Activated CD4-positive, CD25-positive, alpha-beta regulatory T cell treated with anti-CD3 and anti-CD28 coated beads, Interleukin-2, amount 50 U/mL, for 72 hours (primary cell): Measurements from ENCODE around the gene KCNQ1OT1.

Experiments used
- DNase-seq: peaks from one replicate; pipeline ENCODE4 v3.0.0; 2021

The KCNQ1OT1 gene

DNA sequence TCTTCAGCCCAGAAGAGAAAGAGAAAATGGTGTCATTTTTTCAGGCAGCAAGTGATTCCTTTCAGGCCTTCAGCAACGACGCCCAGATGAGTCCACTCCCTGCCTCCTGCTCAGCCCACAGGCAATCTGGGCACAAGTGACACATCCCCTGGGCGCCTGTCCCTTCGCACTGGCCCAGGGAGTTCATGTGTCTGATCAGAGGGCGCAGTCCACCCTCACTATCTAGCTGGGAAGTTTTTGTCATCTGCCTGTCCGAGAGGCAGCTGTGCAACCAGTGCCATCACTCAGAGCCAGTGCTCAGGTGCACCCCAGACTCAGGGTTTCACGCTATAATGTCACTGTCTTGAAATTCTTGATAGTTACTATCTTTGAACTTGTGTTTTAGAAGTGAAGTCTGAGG lies 1.4 kb upstream of the KCNQ1OT1 start:
- no peak for DNase-seq

DNA sequence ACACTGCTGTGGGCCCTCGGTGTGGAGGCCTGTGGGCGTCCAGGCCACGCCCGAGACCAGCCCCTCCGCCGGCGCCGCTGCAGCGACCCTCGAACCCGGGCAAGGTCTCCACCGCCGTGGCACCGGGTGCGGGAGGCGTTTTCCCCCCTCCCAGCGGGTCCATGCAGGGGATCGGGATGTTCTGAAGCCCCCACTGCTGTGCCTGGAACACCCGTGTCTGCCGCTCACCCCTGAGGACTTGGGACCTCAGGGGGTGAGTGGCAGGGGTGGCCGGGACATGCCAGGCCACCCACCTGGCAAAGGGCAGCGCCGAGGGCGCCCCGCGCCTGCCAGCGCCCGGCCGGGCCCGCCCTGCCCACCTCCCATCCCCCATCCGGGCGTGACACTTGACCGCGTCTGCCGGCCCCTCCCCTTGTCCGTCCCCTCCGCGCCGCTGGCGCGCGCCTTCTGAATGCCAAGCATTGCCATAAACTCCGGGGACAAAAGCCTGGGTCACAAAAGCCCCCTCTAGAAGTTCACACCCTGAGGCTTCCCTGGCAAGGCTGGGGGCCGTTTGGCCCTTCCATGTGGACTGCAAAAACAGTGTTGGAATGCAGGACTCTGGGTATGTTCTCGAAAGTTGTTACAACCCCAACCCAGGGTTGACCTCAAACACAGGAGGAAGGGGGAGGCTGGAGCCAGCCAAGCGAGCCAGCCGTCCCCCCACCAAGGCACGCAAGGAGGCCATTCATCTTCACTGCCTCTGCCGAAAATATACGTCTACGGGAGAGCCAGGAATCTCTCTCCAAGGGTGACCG lies 819 bp upstream of the KCNQ1OT1 start:
- peak; percentile 50 for DNase-seq

DNA sequence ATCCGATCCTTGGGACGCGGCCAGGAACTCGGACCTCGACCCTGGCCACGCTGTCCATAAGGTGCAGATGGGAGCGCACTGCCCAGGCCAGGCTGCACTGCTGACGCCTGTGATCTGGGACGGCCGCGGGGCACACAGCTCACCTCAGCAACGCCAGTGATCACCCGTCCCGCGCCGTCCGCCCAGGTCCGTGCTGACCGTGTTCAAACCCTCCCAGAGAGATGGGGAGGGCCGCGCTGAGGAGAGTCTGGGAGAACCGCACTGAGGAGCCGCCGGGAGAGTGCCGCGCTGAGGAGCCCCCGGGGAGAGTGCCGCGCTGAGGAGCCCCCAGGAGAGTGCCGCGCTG lies 636 bp downstream of the KCNQ1OT1 start:
- DNase-seq, result no peak

DNA sequence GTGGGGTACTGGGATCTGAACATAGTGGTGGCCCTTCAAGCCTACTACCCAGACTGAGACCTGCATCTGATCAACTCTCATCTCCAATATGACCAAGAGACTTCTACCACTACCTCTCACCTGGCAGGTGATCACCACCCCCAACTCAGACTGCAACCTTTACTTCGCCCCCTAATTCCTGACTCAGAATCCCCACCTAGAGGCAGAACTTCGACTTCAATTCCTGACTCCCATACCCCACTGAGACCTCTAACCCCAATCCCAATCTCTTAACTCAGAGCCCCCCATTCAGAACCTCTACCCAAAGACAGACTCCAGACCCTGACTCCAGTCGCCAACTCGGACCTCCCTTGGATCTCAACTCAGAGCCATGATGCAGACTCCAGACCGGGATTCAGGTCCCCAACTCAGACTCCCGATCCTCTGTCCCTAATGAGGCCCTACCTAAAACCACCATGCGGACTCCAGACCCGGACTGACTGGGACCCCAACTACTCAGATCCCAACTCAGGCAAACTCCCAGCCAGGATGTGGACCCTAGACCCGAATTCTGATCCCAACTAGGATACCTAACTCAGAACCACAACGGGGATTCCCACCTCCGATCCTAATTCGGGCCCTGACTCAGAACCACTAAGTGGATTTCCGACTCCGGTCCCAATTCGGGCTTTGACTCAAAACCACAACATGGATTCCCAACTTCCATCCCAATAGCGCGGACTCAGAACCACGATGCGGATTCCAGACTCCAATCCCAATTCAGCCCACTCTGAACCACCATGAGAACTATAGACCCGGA lies 1.2 kb downstream of the KCNQ1OT1 start:
- no peak for DNase-seq

DNA sequence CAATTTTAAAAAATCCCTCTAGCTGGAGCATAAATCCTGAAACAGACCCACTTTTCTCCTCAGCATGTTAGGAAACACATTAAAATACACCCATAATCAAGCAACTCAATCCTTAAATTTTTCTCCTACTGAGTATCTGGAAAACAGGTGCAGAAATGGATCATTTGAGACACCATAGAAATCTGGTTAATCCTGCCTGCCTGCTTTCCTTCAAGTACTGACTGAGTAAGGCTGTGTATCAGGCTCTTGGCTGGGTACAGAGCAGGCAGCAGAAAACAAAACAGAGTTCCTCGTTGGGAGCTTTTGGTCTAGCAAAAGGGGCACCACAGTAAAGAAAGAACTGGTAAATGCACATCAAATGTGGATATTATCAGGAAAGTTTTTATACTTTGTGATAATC lies 1.9 kb downstream of the KCNQ1OT1 start:
- DNase-seq, result no peak

DNA sequence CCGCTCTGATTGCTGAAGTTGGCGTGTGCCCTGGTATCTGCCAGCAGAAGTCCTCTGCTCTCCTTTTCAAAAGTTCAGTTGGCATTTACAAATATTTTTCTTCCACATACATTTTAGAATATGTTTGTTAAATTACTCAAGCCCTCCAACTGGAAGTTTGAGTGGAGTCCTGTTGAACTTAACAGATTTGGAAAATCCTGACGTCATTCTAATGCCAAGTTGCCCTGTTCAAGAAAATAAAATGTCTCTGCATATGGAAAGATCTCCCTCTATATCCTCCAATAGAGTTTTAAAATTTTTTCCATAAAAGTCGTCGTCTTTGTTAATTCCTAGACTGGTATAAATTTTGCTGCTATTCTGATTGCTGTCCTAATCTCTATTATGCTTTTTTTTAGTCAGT lies 3.3 kb downstream of the KCNQ1OT1 start:
- DNase-seq, result no peak

DNA sequence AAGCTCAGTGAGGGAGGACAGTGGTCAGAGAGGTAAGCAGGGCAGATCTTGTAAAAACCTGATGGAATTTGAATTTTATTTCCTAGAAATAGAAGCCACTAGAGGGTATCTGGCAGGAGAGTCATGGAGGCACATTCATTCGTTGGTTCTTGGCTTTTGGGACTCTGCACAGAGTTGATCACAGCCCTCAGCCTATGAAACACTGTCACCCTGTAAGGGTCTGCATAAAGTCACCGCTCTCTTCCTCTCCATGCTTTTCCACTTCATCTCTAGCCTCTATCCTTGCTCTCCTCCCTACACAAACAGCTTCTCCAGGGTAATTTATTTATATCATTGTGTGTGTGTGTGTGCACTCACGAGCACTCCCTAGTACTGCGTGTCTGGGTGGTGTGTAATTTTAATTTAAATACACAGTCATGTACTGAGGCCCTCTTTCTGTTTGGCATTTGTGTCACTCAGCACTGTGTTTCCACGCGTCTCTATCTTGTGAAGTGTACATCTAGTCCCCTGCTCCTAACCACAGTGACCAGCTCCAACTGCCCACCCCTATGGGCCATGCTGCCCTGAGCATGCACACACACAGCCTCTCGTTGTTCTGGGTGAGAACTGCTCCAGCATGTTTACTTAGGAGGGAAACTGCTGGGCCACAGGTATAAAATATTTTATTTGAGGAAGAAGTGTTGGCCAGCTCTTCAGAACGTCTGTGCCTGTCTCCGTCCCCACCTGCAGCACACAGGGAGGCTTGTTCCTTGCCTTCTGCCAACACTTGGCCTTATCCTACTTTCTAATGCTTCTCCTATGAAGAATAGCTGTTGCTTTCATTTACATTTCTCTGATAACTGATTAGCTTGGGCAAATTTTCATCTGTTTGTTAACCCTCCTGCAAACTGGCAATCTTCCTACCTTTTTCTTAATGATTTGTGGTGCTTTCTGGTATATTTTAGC lies 4.5 kb downstream of the KCNQ1OT1 start:
- no peak for DNase-seq

DNA sequence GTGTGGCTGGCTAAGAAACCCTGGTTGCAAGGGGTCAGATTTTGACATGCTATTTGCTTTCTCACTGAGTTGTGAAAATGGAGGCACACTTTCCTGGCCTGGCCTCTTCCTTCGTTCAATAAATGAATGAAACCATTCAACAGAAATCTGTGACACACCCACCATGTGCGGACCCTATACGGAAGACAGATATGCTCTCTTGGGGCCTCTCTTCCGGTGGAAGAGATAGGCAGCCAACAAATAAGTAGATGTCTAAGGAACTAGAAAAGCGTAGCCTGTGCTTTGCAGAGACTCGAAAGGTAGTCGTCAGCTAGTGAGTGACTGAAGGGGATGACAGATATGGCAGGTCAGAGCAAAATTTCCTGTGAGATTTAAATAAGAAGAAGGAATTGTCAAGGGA lies 5.3 kb downstream of the KCNQ1OT1 start:
- no peak for DNase-seq

DNA sequence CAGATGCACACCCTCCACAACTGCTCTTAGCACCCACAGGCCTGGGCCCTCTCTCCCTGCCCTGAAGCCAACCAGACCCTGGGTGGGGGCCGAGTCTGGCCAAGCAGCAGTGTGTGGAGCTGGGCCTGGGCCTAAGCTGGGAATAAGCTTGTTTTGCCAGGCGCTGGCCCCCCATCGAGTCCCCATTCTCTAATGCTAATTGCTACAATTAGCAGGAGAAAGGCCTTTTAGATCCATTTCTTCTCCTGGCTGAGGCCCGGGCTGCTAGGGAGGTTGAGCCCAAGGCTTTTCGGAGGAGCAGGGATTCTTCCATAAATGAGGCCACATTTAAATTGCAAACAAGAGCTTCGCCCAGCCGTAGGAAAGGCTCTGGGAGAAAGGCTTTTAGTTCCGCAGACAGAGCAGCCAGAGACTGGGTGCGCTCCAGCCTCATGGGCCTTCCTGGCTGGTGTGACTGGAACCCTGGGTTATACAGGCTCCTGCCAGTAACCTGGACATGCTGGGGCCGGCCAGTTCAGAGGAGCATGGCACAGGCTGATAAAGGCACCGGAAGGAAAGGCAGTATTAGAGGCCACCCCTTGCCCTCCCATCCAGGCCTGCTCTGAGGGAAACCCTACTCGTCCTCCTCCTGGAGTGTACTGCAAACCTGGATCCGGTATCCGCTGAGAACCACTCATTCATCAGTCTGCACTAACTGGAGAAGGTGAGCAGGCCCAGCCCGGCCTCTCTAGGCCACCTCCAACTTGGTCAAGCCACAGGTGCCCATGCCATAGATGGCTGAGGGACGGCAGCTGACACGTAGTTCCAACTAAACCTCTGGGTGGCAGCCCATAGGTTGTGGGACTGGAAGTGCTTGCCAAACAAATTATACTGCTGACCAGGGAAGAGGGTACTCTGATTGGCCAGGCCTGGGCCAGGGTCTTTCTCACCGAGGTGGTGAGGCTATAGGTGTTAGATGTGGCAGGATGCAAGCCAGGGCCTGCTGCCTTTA lies 6.2 kb downstream of the KCNQ1OT1 start:
- DNase-seq, result no peak

DNA sequence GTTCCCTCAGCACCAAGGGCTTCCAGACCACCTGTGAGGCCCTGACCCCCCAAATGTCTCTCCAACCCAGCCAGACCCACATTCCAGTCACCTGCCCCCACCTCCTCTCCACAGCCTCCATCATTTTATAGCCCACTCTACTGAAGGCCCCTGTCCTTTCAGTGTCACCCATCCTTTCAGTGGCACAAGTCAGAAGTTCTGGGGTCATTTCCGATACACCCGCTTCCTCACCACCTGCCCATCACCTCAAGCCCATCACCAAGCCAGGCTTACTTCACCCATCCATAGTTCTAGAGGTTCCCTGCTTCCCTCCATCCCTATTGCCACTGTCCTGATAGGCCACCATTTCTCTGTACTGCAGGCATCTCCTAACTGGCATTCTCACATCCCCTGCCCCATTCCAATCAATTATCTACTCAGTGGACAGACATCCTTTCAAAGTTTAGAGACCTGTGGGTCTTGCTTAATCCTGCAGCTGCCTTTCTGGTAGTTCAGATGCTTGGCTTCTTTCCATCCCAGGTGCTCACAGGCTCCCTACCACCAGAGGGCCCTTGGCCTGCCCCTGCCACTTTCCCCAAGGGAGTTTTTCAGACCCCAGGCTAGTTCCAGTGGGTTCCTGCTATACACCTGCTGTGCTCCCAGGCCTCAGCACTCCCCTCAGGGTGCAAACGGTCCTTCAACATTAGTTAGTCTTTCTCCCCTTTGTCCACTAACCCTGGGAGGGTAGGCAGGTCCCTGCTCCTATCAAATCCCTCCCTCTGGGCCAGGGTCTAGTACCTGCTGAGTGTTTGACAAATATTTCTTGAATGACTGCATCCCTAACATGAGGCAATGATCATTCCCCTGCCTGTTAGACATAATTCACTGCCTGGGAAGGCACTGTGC lies 7.6 kb downstream of the KCNQ1OT1 start:
- DNase-seq, result no peak

DNA sequence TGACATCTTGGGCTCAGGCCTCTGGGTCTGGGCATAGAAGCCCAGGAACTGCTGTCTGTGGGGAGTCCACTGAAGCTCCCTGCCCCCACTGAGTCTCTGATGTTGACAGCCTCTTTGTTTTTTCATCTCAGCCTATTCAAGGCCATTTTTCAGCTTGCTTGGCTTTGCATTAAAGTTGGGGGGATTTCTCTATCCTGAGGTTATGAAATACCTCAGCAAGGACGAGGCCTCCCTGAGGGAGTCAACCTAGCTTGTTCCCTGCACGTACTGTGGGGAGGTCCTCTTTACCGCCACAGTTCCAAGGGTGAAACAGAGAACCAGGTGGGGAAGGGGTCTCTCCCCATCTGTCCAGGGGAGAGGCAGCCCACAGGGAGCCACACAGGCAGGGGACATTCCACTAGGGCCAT lies 8.4 kb downstream of the KCNQ1OT1 start:
- DNase-seq, result peak; percentile 1

DNA sequence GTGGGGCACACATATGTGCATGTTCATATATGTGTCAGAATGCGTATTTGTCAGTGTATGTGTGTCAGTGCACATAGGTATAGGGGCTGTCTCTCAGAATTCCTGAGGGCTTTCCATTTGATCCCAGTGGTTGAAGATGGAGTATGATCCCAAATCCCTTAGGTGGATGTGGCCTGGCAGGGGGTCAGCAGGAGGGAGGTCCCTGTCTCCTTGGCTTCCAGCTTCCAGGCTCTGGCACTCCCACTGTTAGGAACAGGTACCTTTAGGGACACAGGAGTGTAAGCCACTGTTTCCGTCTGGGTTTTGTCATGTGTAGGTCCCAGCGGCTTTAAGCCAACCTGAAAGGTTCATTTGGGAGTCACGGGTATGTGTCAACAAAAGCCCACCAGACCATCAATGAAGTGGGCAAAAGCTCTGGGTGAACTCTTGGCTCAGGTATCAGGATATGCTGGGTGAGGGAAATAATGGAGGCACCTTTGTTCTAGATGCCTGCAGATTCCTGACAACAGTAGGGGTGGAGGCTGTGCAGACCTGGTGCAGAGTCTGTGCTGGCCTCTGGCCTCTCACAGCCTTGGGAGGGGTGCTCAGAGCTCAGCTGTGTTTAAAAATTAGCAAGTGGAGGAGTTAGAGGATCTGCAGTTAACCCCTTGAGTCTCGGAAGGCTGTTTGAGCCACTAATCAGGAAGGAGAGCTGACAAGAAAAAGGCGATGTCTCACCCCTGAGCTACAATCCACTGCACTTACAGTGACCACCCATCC lies 9.0 kb downstream of the KCNQ1OT1 start:
- DNase-seq, result peak; percentile 8

DNA sequence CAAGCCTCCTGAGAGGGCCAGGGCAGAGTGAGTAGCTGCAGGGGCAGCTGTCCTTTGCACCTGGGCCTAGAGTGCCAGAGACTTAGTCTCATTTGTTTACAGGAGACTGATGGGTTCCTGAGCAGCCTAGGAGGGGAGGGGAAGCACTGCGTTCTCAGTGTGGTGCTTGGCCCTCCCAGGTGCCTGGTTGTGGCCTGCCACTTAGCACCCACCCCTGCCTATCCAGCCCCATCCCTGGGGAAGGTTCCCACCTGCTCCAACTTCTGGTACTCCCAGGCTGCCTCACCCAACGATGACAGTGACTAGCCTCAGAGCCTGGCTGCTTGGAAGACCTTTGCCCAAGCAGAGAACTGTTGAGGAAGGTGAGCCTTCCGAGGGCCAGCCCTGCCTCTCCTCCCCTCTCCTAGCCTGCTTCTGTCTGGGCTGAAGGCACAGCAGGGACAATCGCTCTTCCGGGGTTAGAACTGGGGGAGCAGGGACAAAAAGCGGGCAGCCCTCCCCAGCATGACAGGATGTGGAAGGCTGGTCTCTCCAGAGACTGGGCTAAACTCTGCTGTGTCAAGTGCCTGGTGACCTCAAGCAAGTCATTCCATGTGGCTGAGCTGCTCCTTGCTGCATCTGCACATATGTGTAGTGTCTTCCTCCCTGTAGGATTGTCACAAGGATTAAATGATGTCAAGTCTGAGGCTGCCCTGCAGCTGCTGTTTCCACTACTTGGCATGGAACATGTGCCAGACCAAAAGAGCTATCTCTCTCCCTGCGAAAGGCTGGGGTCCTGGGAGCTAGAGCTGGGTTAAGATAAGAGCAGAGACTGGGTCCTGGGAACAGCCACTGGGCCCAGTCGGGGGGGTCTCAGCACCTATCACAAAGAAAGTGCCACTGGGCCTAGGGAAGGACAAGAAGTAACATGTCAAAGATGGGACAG lies 9.9 kb downstream of the KCNQ1OT1 start:
- DNase-seq, result peak; percentile 14

DNA sequence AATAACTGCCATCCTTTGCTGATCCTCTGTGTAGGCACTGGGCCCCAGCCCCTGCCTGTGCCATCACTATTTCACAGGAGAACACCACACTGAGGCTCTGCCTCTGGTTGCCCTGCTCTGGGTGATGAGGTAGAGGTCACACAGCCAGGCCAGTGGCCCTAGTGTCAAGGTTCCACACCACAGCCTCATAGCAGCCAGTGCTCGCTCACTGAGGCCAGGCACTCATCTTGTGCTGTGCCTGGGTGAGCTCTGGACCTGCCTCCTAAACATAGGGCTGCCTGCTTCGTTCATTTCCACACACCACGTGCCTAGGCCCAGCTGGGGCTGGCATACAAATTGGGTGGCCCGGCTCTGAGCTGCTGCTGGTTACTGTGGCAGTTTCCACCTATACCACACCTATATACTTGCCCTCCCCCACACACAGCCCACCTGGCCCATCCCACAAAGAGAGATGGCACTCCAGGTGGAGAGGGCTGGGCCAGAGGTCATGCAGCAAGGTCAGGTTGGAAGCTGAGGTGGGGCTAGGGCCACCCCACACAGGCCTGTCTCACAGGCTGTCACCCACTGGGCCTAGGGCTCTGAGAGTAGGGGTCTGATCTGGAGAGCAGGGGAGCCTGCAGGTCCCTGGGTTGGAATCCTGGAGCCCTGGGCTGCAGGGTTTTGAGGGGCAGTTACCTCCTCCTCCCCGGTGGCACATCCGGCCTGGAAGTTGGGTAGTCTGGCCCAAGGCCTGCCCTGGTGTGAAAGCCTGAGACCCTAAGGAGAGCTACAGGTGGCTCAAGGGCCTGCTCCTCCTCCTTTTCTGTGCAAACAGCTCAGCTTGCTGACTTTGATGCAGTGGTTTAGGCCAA lies 11.2 kb downstream of the KCNQ1OT1 start:
- peak; percentile 23 for DNase-seq

DNA sequence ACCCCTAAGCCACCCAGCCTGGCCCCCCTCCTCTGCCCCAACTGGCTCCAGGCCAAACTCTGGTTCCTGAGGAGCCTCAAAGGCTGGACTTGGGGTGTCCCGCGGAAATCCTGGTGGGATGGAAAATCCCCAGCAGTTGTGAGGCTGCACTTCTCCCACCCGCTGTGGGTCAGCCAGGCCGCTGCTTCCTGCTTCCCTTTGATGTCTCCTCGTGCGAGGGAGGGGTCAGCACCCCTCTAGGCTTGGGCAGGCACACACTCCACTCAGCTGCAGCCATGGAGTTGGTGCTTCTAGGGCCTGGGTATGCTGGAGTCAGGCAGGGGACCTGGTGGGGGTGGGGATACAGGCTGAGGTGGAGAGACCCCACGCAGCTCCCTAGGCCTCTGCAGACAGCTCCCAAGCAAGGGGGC lies 12.0 kb downstream of the KCNQ1OT1 start:
- no peak for DNase-seq

DNA sequence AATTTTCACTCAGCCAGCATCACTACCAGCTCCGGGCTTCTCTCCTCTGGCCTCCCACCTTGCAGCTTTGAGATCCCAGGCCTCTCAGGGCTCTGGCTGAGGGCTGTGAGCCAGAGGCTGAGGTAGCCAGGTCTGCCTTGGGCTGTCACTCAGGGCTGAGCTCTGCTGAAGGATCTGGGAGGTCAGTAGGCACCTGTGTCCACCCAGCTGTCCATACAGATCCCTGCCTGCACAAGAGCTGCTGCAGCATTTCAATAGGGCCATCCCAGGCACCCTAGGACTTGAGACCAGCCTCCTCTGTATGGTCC lies 12.6 kb downstream of the KCNQ1OT1 start:
- no peak for DNase-seq

DNA sequence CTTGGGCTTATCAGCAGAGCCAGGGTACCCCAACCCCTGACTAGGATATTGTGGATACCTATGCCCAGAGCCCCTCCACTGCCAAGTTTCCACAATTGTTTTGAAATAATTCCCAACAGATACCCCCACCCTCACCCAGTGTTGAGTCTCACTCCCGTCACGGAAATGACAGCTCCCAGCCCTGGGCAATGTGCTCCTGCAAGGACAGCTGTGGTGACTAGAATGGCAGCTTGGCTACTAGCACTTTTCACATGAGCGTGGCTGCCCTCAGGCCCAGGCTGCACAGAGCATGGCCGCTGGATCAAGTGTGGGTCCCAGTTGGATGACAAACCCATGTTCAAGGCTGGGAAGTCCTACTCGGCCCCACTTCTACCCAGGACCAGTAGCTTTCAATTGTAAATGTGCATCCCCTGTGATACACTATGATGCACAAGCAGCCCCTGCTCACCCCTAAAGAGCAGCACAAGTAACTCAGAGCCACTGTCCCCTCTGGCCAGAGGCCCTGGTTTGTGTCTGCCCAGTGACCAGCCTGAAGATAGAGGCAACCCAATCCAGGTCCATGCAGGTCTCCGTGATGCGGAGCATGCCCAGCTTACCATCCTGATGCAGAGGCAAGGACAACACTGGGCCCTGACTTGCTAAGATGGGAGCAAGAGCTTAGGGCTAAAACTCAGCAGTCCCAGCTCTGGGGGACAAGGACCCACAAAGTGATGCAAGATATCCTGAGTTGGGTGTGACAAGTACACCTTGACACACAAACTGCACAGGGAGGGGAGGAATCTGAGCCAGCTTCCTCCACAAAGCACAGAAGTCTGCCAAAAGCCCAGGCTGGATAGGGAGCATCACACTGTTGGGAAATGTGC lies 13.2 kb downstream of the KCNQ1OT1 start:
- DNase-seq, result no peak
